Measurements from ENCODE around the gene FAU.

The FAU gene

GRCh38 chr11:65134952-65135632 is 13.2 kb upstream of the FAU start:
- FAIRE-seq: peak; percentile 84

GRCh38 chr11:65134240-65134951 is 12.5 kb upstream of the FAU start, which contains the start of gene SYVN1:
Gene SYVN1, minus strand, starts transcription at chr11:65134519. Its CDS starts 918 bp downstream, at chr11:65133601.
- no peak for FAIRE-seq

- FAIRE-seq: no peak
Measured at GRCh38 chr11:65133724-65134123, 11.8 kb upstream of the FAU start.

- FAIRE-seq: no peak
Measured at GRCh38 chr11:65132988-65133700, 11.2 kb upstream of the FAU start.

GRCh38 chr11:65132238-65132987 is 10.5 kb upstream of the FAU start:
- no peak for FAIRE-seq

GRCh38 chr11:65131895-65132237 is 9.9 kb upstream of the FAU start:
- no peak for FAIRE-seq

- no peak for FAIRE-seq
Measured at GRCh38 chr11:65131417-65131776, 9.5 kb upstream of the FAU start.

- FAIRE-seq: no peak
Measured at GRCh38 chr11:65130631-65131416, 8.9 kb upstream of the FAU start.

GRCh38 chr11:65129649-65130441 is 7.9 kb upstream of the FAU start:
- no peak for FAIRE-seq

GRCh38 chr11:65128182-65129145 is 6.5 kb upstream of the FAU start:
- FAIRE-seq: no peak

GRCh38 chr11:65127473-65128181 is 5.7 kb upstream of the FAU start:
- FAIRE-seq: no peak

- FAIRE-seq: no peak
Measured at GRCh38 chr11:65126624-65127274, 4.8 kb upstream of the FAU start.

- no peak for FAIRE-seq
Measured at GRCh38 chr11:65125197-65126056, 3.5 kb upstream of the FAU start.

GRCh38 chr11:65124480-65125196 is 2.7 kb upstream of the FAU start:
- FAIRE-seq: no peak

- no peak for FAIRE-seq
Measured at GRCh38 chr11:65121447-65121864, 478 bp downstream of the FAU start.

GRCh38 chr11:65120831-65121230 is 1.1 kb downstream of the FAU start:
- FAIRE-seq: no peak

GRCh38 chr11:65119670-65119995 is 2.3 kb downstream of the FAU start:
- no peak for FAIRE-seq

Measured in islet of Langerhans (tissue), 1 donor.